ENCODE data around the gene ERBB4.

DNA sequence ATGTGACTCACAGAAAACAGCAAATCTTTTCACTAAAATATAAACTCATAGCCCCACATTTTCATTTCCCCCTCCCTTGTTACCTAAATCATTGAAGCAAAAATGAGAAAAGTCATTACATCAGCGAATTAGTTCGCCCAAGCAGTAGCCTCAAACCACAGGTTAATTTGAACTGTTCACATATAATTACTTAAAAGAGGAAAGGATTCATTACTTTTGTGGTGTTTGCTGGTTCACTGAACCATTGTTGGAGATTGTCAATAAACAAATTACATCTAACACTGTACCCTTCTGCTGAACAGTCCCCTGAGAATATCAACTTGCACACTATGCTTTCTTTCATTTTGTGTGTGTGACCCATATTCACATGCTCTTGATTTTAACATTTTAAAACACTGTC is 238.7 kb downstream of the ERBB4 start:
- TF ChIP-seq, protein P1, sequence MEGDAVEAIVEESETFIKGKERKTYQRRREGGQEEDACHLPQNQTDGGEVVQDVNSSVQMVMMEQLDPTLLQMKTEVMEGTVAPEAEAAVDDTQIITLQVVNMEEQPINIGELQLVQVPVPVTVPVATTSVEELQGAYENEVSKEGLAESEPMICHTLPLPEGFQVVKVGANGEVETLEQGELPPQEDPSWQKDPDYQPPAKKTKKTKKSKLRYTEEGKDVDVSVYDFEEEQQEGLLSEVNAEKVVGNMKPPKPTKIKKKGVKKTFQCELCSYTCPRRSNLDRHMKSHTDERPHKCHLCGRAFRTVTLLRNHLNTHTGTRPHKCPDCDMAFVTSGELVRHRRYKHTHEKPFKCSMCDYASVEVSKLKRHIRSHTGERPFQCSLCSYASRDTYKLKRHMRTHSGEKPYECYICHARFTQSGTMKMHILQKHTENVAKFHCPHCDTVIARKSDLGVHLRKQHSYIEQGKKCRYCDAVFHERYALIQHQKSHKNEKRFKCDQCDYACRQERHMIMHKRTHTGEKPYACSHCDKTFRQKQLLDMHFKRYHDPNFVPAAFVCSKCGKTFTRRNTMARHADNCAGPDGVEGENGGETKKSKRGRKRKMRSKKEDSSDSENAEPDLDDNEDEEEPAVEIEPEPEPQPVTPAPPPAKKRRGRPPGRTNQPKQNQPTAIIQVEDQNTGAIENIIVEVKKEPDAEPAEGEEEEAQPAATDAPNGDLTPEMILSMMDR (IDR thresholded peaks at IDR 0.05), result no peak
- TF ChIP-seq POLR2AphosphoS5 (IDR thresholded peaks at IDR 0.05), result no peak

All from transverse colon (tissue), 4 donors.